CD8-positive, alpha-beta memory T cell (primary cell): ENCODE results near the gene ST7L. TPM values are rescaled to one million over a fixed set of nuclear protein-coding genes. Genes with fewer than 3 reads are reported as not detected.
"Not testable (repeated sequence)": the region's sequence is repeated elsewhere in the genome, so short reads cannot be mapped to it uniquely, and the experiment has no call there.

Source experiments
- CTCF ChIA-PET: fragments of 350-600 bp; sonication (Branson Sonifier 250); formaldehyde crosslinking; loops from one replicate; lab custom pipeline; 2021; ENCODE audit warnings: antibody characterized with exemption; lab: Charles Lee
- POLR2A ChIA-PET: fragments of 350-600 bp; sonication (Branson Sonifier 250); formaldehyde crosslinking; loops from one replicate; lab custom pipeline; 2021; ENCODE audit warnings: antibody characterized with exemption; lab: Charles Lee
- DNase-seq, 5 donors: peaks; one replicate each; pipeline versions ENCODE4 v3.0.0 to v3.0.0-alpha.2; 2020 to 2022; ENCODE audit warnings: mixed read lengths in 1 of 5
- H3K27ac ChIP-seq: one replicate; pipeline ENCODE4 v1.7.0; 2013; ENCODE audit warnings: low read depth, mild to moderate bottlenecking, low read length, moderate library complexity
- H3K27me3 ChIP-seq: 2 replicates; pipeline ENCODE4 v1.7.0; 2013; ENCODE audit warnings: low read length, mild to moderate bottlenecking; ENCODE audit not compliant: insufficient read depth, poor library complexity, severe bottlenecking
- H3K36me3 ChIP-seq: 2 replicates; pipeline ENCODE4 v1.7.0; 2013; ENCODE audit warnings: mild to moderate bottlenecking, low read length, moderate library complexity; ENCODE audit not compliant: insufficient read depth
- H3K4me1 ChIP-seq: 2 replicates; pipeline ENCODE4 v1.7.0; 2013; ENCODE audit warnings: mild to moderate bottlenecking, low read length, moderate library complexity; ENCODE audit not compliant: insufficient read depth
- H3K4me3 ChIP-seq: 2 replicates; pipeline ENCODE4 v1.7.0; 2013; ENCODE audit warnings: mild to moderate bottlenecking, low read length
- H3K9me3 ChIP-seq: 2 replicates; pipeline ENCODE4 v1.7.0; 2013; ENCODE audit warnings: mild to moderate bottlenecking, low read length
- H3K27ac Mint-ChIP-seq, 8 donors: one replicate each; pipeline ENCODE4 v1.8.0; 2020 to 2021; ENCODE audit warnings: mixed read lengths in 8 of 8, mild to moderate bottlenecking in 6 of 8, inconsistent platforms in 3 of 8, moderate library complexity in 3 of 8
- H3K27me3 Mint-ChIP-seq, 2 donors: one replicate each; pipeline ENCODE4 v1.8.0; 2020 to 2021; ENCODE audit warnings: mixed read lengths in 2 of 2, mild to moderate bottlenecking in 1 of 2, moderate library complexity in 1 of 2
- H3K36me3 Mint-ChIP-seq, 3 donors: one replicate each; pipeline ENCODE4 v1.8.0; 2020 to 2021; ENCODE audit warnings: mixed read lengths in 3 of 3, inconsistent platforms in 1 of 3, mild to moderate bottlenecking in 1 of 3
- H3K4me1 Mint-ChIP-seq, 3 donors: one replicate each; pipeline ENCODE4 v1.8.0; 2020 to 2021; ENCODE audit warnings: mixed read lengths in 3 of 3, inconsistent platforms in 1 of 3, mild to moderate bottlenecking in 1 of 3
- H3K4me3 Mint-ChIP-seq, 7 donors: one replicate each; pipeline ENCODE4 v1.8.0; 2020 to 2021; ENCODE audit warnings: mixed read lengths in 7 of 7, mild to moderate bottlenecking in 6 of 7, moderate library complexity in 4 of 7, inconsistent platforms in 2 of 7
- H3K9me3 Mint-ChIP-seq, 5 donors: one replicate each; pipeline ENCODE4 v1.8.0; 2020 to 2022; ENCODE audit warnings: mixed read lengths in 5 of 5, mild to moderate bottlenecking in 3 of 5, moderate library complexity in 2 of 5, inconsistent platforms in 1 of 5
- polyA plus RNA-seq: library from polyadenylated mRNA; unstranded; fragments of 300-500 nt; fragmentation: Illumina TruSeq; gene quantifications from one replicate; pipeline ENCODE4 v1.2.3, GENCODE V29; 2021
- total RNA-seq, 2 experiments: library from RNA; stranded (reverse); gene quantifications; one replicate each; pipeline ENCODE4 v1.2.3, GENCODE V29; 2021

Gene ST7L
- total RNA-seq (10 to 100 TPM; 11.6 to 12.2 TPM), polyA plus RNA-seq (11.3 TPM)

- Mint-ChIP-seq H3K4me3 (peak within 1 kb of the TSS; percentile 96 to 100 (median 99)), H3K9me3 (no peaks in the 10 kb centered on the region), H3K27ac (peak within 1 kb of the TSS; percentile 97 to 100 (median 100)), H3K4me1 (peaks cover 36 to 51% (median 46%) of the 10 kb centered on the region in 3 donors), H3K36me3 (peaks cover 0 to 48% (median 2%) of the 10 kb centered on the region in 3 donors), H3K27me3 (peaks cover 0 to 8% of the 10 kb centered on the region in 2 donors)
- ChIA-PET POLR2A (interaction anchor here (0.5 to 3.1 kb wide), 5 partner anchors 55 to 1193 kb away, joined by 4 to 32 read pairs (median 5); partner anchors contain the start of genes MOV10, PPM1J and RSBN1), CTCF (interaction anchor here (0.7 to 2.4 kb wide), 7 partner anchors 31 to 117 kb away, joined by 3 to 11 read pairs (median 4); partner anchors contain the start of genes MOV10 and PPM1J)
- Histone ChIP-seq H3K27me3 (no peaks in the 10 kb centered on the region), H3K4me3 (peak within 1 kb of the TSS; percentile 100), H3K36me3 (no peaks in the 10 kb centered on the region), H3K4me1 (peaks cover 38% of the 10 kb centered on the region), H3K9me3 (no peaks in the 10 kb centered on the region), H3K27ac (peak within 1 kb of the TSS; percentile 99)
- peak; percentile 41 to 81 (median 68) for DNase-seq
These were observed at the start of gene ST7L for GRCh38 chr1:112618721-112619517. Gene ST7L, minus strand, starts transcription at chr1:112619141. Its CDS starts 28 bp downstream, at chr1:112619113.

- peaks cover 15 to 27% (median 25%) of the 10 kb centered on the region in 3 donors for H3K4me1 Mint-ChIP-seq
These were observed 48.0 kb upstream of the ST7L start for GRCh38 chr1:112666946-112667345.

GRCh38 chr1:112665857-112666256, 46.9 kb upstream of the ST7L start:
- Histone ChIP-seq H3K4me1 (peaks cover 10% of the 10 kb centered on the region), H3K4me3 (no peak overlapping the region), H3K36me3 (peaks cover 41% of the 10 kb centered on the region), H3K9me3 (no peaks in the 10 kb centered on the region), H3K27ac (no peak overlapping the region), H3K27me3 (no peaks in the 10 kb centered on the region)
- H3K4me3 Mint-ChIP-seq: no peak overlapping the region
- CTCF ChIA-PET: no interaction called here
- no peaks in the 10 kb centered on the region for H3K9me3 Mint-ChIP-seq
- peaks cover 15 to 31% (median 27%) of the 10 kb centered on the region in 3 donors for H3K4me1 Mint-ChIP-seq
- H3K27ac Mint-ChIP-seq: peak overlapping the region in 4 of 8 donors; percentile 18 to 56 (median 26)
- H3K27me3 Mint-ChIP-seq: peaks cover 0 to 1% of the 10 kb centered on the region in 2 donors
- POLR2A ChIA-PET: no interaction called here
- H3K36me3 Mint-ChIP-seq: peaks cover 20 to 84% (median 36%) of the 10 kb centered on the region in 3 donors
- DNase-seq: no peak

More at GRCh38 chr1:112666946-112667345, 48.0 kb upstream of the ST7L start:
- Mint-ChIP-seq H3K9me3 (no peaks in the 10 kb centered on the region), H3K27ac (peak overlapping the region; percentile 2 to 88 (median 78)), H3K27me3 (peaks cover 0 to 1% of the 10 kb centered on the region in 2 donors), H3K4me3 (peak overlapping the region in 1 of 7 donors; percentile 16), H3K36me3 (peaks cover 14 to 81% (median 34%) of the 10 kb centered on the region in 3 donors)
- no peak overlapping the region for H3K4me3 ChIP-seq
- no peak overlapping the region for H3K27ac ChIP-seq
- H3K9me3 ChIP-seq: no peaks in the 10 kb centered on the region
- DNase-seq: no peak
- ChIA-PET POLR2A (no interaction called here), CTCF (no interaction called here)
- no peaks in the 10 kb centered on the region for H3K27me3 ChIP-seq
- H3K4me1 ChIP-seq: peaks cover 10% of the 10 kb centered on the region
- peaks cover 31% of the 10 kb centered on the region for H3K36me3 ChIP-seq

GRCh38 chr1:112651205-112651604, 32.3 kb upstream of the ST7L start:
- no peaks in the 10 kb centered on the region for H3K4me1 ChIP-seq
- H3K36me3 Mint-ChIP-seq: peaks cover 18 to 67% (median 20%) of the 10 kb centered on the region in 3 donors
- no peaks in the 10 kb centered on the region for H3K9me3 Mint-ChIP-seq
- no peak overlapping the region for H3K4me3 Mint-ChIP-seq
- peaks cover 30 to 53% (median 44%) of the 10 kb centered on the region in 3 donors for H3K4me1 Mint-ChIP-seq
- H3K27me3 Mint-ChIP-seq: no peaks in the 10 kb centered on the region
- H3K4me3 ChIP-seq: no peak overlapping the region
- POLR2A ChIA-PET: no interaction called here
- no peak overlapping the region for H3K27ac ChIP-seq
- CTCF ChIA-PET: interaction anchor here (1.4 to 2.0 kb wide), 3 partner anchors 10 to 37 kb away, joined by 3 to 5 read pairs (median 4); partner anchors contain the start of gene MOV10
- H3K36me3 ChIP-seq: peaks cover 15% of the 10 kb centered on the region
- peak overlapping the region in 7 of 8 donors; percentile 10 to 71 (median 47) for H3K27ac Mint-ChIP-seq
- H3K27me3 ChIP-seq: no peaks in the 10 kb centered on the region
- DNase-seq: no peak
- H3K9me3 ChIP-seq: no peaks in the 10 kb centered on the region

GRCh38 chr1:112646225-112646624, 27.3 kb upstream of the ST7L start:
- peaks cover 10% of the 10 kb centered on the region for H3K36me3 ChIP-seq
- no peak for DNase-seq
- Mint-ChIP-seq H3K9me3 (no peaks in the 10 kb centered on the region), H3K27me3 (no peaks in the 10 kb centered on the region), H3K4me3 (no peak overlapping the region), H3K27ac (peak overlapping the region in 7 of 8 donors; percentile 19 to 91 (median 62)), H3K4me1 (peaks cover 59 to 81% (median 76%) of the 10 kb centered on the region in 3 donors), H3K36me3 (peaks cover 13 to 66% (median 24%) of the 10 kb centered on the region in 3 donors)
- no peak overlapping the region for H3K27ac ChIP-seq
- H3K4me1 ChIP-seq: peaks cover 8% of the 10 kb centered on the region
- no peaks in the 10 kb centered on the region for H3K27me3 ChIP-seq
- H3K4me3 ChIP-seq: no peak overlapping the region
- ChIA-PET CTCF (no interaction called here), POLR2A (no interaction called here)
- H3K9me3 ChIP-seq: no peaks in the 10 kb centered on the region

- CTCF ChIA-PET: interaction anchor here (1.4 to 2.1 kb wide), 2 partner anchors 32 to 65 kb away, joined by 4 to 5 read pairs; partner anchors contain the start of gene MOV10
- Mint-ChIP-seq H3K4me1 (peaks cover 47 to 68% (median 63%) of the 10 kb centered on the region in 3 donors), H3K27me3 (no peaks in the 10 kb centered on the region), H3K27ac (peak overlapping the region in 4 of 8 donors; percentile 14 to 48 (median 26)), H3K9me3 (no peaks in the 10 kb centered on the region), H3K4me3 (no peak overlapping the region), H3K36me3 (peaks cover 0 to 43% (median 12%) of the 10 kb centered on the region in 3 donors)
- POLR2A ChIA-PET: interaction anchor here (1.3 kb wide), 1 partner anchor 23 kb away, joined by 5 read pairs; no protein-coding TSS in a partner anchor
- H3K4me3 ChIP-seq: no peak overlapping the region
- H3K27me3 ChIP-seq: no peaks in the 10 kb centered on the region
- H3K36me3 ChIP-seq: no peaks in the 10 kb centered on the region
- H3K27ac ChIP-seq: no peak overlapping the region
- no peaks in the 10 kb centered on the region for H3K9me3 ChIP-seq
- no peak for DNase-seq
- peaks cover 8% of the 10 kb centered on the region for H3K4me1 ChIP-seq
These were observed 24.1 kb upstream of the ST7L start for GRCh38 chr1:112643080-112643479.

- peak in 1 of 5 donors; percentile 39 for DNase-seq
- H3K9me3 ChIP-seq, H3K27me3 ChIP-seq, H3K4me3 ChIP-seq, H3K4me3 Mint-ChIP-seq, H3K9me3 Mint-ChIP-seq, H3K36me3 ChIP-seq, H3K27me3 Mint-ChIP-seq, H3K27ac ChIP-seq, POLR2A ChIA-PET, CTCF ChIA-PET: not testable (repeated sequence)
- H3K4me1 Mint-ChIP-seq: peaks cover 54 to 70% (median 67%) of the 10 kb centered on the region in 3 donors
- H3K27ac Mint-ChIP-seq: peak overlapping the region in 1 of 8 donors; percentile 50
- peaks cover 0 to 27% (median 9%) of the 10 kb centered on the region in 3 donors for H3K36me3 Mint-ChIP-seq
- H3K4me1 ChIP-seq: peaks cover 14% of the 10 kb centered on the region
These were observed 21.5 kb upstream of the ST7L start for GRCh38 chr1:112640437-112640836.
